ENCODE measurements around the gene TBC1D22A. TPM values are rescaled to one million over a fixed set of nuclear protein-coding genes. Genes with fewer than 3 reads are reported as not detected.
A peak's percentile ranks its signal among the peaks of the same experiment; 100 is the strongest.

TBC1D22A gene
- total RNA-seq, 3 donors from 2014 or later = 35.6 to 51.9 (median 41.8) TPM

DNA sequence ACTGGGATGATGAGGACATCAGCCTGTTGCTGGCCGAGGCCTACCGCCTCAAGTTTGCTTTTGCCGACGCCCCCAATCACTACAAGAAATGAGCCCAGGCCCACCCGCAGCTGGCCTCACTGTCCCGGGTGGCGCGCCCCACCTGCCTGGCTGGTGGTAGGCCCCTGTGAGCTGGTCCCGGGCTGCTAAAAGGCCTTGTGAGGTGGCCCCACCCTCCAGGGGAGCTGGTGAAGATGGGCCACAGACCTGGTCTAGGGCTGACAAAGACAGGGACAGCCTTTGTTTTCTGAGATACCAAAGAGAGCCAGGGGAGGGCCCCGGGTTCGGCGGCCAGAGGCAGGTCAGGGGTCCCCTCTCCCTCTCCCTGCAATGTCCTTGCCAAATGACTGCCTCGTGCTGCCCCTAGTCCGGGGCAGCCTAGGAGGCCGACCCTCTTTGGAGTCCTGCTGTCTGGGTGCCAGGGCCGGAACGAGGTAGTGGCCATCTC, 411.1 kb downstream of the TBC1D22A start:
- no peak for ATAC-seq
- no peaks in the 10 kb centered on the region for H3K9me3 ChIP-seq
- H3K4me3 ChIP-seq = no peak overlapping the region
- DNase-seq = peak in 1 of 3 donors; percentile 4
- no peaks in the 10 kb centered on the region for H3K36me3 ChIP-seq (ENCODE audit: low read depth)
- no peaks in the 10 kb centered on the region for H3K4me1 ChIP-seq (ENCODE audit: low read depth)
- TF ChIP-seq, protein P1, sequence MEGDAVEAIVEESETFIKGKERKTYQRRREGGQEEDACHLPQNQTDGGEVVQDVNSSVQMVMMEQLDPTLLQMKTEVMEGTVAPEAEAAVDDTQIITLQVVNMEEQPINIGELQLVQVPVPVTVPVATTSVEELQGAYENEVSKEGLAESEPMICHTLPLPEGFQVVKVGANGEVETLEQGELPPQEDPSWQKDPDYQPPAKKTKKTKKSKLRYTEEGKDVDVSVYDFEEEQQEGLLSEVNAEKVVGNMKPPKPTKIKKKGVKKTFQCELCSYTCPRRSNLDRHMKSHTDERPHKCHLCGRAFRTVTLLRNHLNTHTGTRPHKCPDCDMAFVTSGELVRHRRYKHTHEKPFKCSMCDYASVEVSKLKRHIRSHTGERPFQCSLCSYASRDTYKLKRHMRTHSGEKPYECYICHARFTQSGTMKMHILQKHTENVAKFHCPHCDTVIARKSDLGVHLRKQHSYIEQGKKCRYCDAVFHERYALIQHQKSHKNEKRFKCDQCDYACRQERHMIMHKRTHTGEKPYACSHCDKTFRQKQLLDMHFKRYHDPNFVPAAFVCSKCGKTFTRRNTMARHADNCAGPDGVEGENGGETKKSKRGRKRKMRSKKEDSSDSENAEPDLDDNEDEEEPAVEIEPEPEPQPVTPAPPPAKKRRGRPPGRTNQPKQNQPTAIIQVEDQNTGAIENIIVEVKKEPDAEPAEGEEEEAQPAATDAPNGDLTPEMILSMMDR (IDR thresholded peaks at IDR 0.05) = no peak
- intact Hi-C loops (cut with DNase I, micrococcal nuclease) = no loop called here

DNA sequence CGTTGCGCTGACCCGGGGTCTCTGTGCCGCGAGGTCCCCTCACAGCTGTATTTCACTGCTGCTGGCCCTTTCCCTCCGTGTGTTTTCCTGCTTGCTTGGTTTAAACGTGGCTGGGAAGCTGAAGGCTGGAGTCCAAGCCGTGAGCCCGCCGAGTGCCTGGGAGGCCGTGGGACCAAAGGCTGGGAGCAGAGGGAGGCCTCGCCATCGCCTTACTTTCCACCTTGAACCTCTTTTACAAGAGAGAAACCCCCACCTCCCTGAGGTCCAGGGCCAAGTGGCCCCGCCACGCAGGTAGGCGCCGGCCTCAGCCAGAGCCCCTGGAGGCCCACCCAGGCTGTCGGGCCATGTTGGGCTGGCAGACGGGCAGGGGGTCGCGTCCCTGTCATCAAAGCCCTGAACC, 411.6 kb downstream of the TBC1D22A start:
- Histone ChIP-seq H3K36me3 (ENCODE audit: low read depth) (no peaks in the 10 kb centered on the region), H3K4me3 (no peak overlapping the region), H3K9me3 (no peaks in the 10 kb centered on the region), H3K4me1 (ENCODE audit: low read depth) (no peaks in the 10 kb centered on the region)
- no peak for ATAC-seq
- peak in 1 of 3 donors; percentile 16 for DNase-seq
- intact Hi-C loops (cut with DNase I, micrococcal nuclease) = no loop called here
- TF ChIP-seq, protein P1 (IDR thresholded peaks at IDR 0.05) = no peak

DNA sequence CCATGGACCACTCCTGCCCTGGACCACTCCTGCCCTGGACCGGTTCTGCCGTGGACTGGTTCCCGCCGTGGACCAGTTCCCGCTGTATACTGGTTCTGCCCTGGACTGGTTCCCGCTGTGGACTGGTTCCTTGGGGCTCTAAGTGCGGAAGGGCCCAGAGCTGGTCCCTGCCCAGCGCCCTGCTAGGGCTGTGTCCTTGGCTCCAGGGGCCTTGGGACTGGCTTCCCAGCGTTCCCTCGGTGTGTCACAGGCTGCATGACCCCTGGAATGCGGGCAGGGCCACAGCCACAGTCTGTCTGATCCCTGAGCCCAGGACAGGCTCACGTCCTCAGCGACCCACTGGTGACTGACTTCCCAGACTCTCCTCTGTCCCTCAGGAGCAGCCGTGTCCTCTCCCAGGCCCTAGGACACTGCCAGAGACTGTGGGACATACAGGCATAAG, 412.2 kb downstream of the TBC1D22A start:
- Histone ChIP-seq H3K9me3 (no peaks in the 10 kb centered on the region), H3K4me3 (no peak overlapping the region), H3K4me1 (ENCODE audit: low read depth) (no peaks in the 10 kb centered on the region), H3K36me3 (ENCODE audit: low read depth) (no peaks in the 10 kb centered on the region)
- intact Hi-C loops (cut with DNase I, micrococcal nuclease) = no loop called here
- TF ChIP-seq, protein P1 (IDR thresholded peaks at IDR 0.05) = no peak
- ATAC-seq (no peak), DNase-seq (peak in 1 of 3 donors; percentile 47)

DNA sequence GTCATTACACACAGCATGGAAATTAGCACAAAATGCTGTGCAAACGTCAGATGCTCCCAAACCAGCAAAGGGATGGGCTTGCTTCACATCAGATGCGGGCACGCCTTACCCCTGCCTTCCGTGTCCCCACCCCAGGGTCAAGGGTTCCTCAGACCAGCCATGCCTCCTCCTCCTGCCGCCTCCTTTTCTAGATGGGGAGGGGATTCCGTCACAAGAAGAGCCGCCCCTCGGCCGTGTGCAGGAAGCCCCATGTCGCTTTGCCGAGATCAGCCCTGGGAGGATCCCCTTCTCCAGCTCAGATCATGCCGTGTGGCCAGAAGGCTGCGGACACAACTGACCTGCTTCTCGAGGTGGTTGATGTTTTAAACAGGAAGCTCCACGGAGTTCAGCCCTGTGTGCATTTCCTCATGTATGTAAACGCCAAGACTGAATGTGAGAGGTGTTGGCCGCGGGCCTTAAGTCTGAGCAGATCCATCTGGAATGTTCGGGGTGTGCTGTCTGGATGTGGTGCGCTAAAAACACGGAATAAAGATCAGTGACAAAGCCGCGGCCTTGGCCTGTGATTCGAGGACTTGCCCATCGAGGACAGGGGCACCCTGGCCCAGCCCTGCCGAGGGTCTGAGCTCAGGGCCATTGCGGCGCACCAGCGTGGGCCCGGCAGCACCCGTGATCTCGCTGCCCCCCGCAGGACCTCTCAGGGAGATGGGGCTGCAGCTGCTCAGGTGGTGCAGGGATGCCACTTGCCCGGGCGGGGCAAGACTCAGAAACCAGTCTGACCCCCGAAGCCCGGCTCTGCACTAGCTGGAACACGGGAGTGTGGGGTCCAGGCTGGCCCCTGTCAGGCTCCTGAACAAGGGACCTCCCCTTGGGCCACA, 412.9 kb downstream of the TBC1D22A start:
- TF ChIP-seq, protein P1 (IDR thresholded peaks at IDR 0.05) = no peak
- Histone ChIP-seq H3K4me3 (no peak overlapping the region), H3K4me1 (ENCODE audit: low read depth) (no peaks in the 10 kb centered on the region), H3K9me3 (no peaks in the 10 kb centered on the region), H3K36me3 (ENCODE audit: low read depth) (no peaks in the 10 kb centered on the region)
- intact Hi-C loops (cut with DNase I, micrococcal nuclease) = no loop called here
- peak; percentile 8 for ATAC-seq
- DNase-seq = peak; percentile 21 to 42 (median 33)

DNA sequence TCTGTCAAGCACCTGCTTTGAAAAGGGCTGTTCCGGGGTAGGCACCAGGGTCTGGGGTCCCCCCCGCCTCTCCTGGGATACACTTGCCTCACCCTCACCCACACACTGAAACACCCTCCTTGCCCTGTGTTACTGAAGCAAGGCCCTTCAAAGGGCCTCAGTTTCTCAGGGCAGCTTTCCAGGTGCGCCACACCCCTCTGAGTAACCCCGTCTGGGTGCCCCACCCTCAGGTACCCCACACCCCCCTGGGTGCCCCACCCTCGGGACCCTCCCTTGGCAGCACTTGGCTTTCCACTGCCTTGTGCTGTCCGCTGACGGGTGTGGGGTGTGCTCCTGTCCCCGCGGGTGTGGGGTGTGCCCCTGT, 413.6 kb downstream of the TBC1D22A start:
- no peaks in the 10 kb centered on the region for H3K4me1 ChIP-seq (ENCODE audit: low read depth)
- H3K36me3 ChIP-seq (ENCODE audit: low read depth) = no peaks in the 10 kb centered on the region
- H3K9me3 ChIP-seq = no peaks in the 10 kb centered on the region
- ATAC-seq = peak; percentile 8
- TF ChIP-seq, protein P1 (IDR thresholded peaks at IDR 0.05) = no peak
- peak in 2 of 3 donors; percentile 16 to 37 for DNase-seq
- no peak overlapping the region for H3K4me3 ChIP-seq
- intact Hi-C loops (cut with DNase I, micrococcal nuclease) = no loop called here
